ENCODE measurements around the gene PIM3. TPM values are rescaled to one million over a fixed set of nuclear protein-coding genes. Genes with fewer than 3 reads are reported as not detected.

The PIM3 gene
- total and polyA plus RNA-seq, 10 of the 15 experiments (the other 5 are each of a cell fraction or from before 2014, with no cell fraction given) = 0.31 to 60.8 (median 12.4) TPM

- TF ChIP-seq REST (IDR thresholded peaks at IDR 0.05; ENCODE audit: low read depth, low read length) (no peak), ESRRA (IDR thresholded peaks at IDR 0.05; ENCODE audit: low read length) (no peak), PAX5 (IDR thresholded peaks at IDR 0.05; ENCODE audit: borderline replicate concordance, low read depth, low read length) (peak; percentile 77), RELB (IDR thresholded peaks at IDR 0.05; ENCODE audit: low read depth) (peak; percentile 81), BACH1 (IDR thresholded peaks at IDR 0.05; ENCODE audit: borderline replicate concordance) (no peak)
Measured at GRCh38 chr22:49923445-49923844, 37.1 kb upstream of the PIM3 start (continued).
